Endometrial microvascular endothelial cells (primary cell): ENCODE results near the gene SPTBN5. TPM values are rescaled to one million over a fixed set of nuclear protein-coding genes. Genes with fewer than 3 reads are reported as not detected.

Experiments
- in situ Hi-C: cut with HindIII; loops from 2 replicates; pipeline ENCODE4 v1.10.0; 2017; ENCODE audit warnings: low sequenced_read_pairs, low pct_unique_long_range_greater_than_20kb; ENCODE audit errors: inconsistent ontology term
- total RNA-seq: library from RNA; depleted of rRNA; stranded (reverse); fragments of >200 nt; gene quantifications from one replicate; pipeline ENCODE4 v1.2.3, GENCODE V29; 2015; ENCODE audit errors: inconsistent ontology term

SPTBN5 gene
- total RNA-seq, 1 donor from 2014 or later, result 3.1 TPM

- in situ Hi-C loops, result no loop called here
Measured at GRCh38 chr15:41819455-41820050, 74.3 kb downstream of the SPTBN5 start.

- in situ Hi-C loops, result no loop called here
Measured at GRCh38 chr15:41817781-41818180, 76.1 kb downstream of the SPTBN5 start.

- in situ Hi-C loops, result no loop called here
Measured at GRCh38 chr15:41817327-41817726, 76.5 kb downstream of the SPTBN5 start.

GRCh38 chr15:41816788-41817187 lies 77.1 kb downstream of the SPTBN5 start:
- in situ Hi-C loops, result no loop called here

GRCh38 chr15:41814534-41814933 lies 79.3 kb downstream of the SPTBN5 start:
- in situ Hi-C loops, result no loop called here

- in situ Hi-C loops, result no loop called here
Measured at GRCh38 chr15:41813426-41813825, 80.4 kb downstream of the SPTBN5 start.

- in situ Hi-C loops, result no loop called here
Measured at GRCh38 chr15:41812820-41813375, 81.0 kb downstream of the SPTBN5 start.

GRCh38 chr15:41811432-41812195 lies 82.2 kb downstream of the SPTBN5 start:
- in situ Hi-C loops, result no loop called here

- in situ Hi-C loops, result no loop called here
Measured at GRCh38 chr15:41810651-41811431, 83.0 kb downstream of the SPTBN5 start.

GRCh38 chr15:41809526-41810220 lies 84.2 kb downstream of the SPTBN5 start:
- in situ Hi-C loops, result no loop called here

GRCh38 chr15:41809121-41809520 lies 84.7 kb downstream of the SPTBN5 start:
- in situ Hi-C loops, result no loop called here

GRCh38 chr15:41806291-41807181 lies 87.3 kb downstream of the SPTBN5 start:
- in situ Hi-C loops, result no loop called here

GRCh38 chr15:41805711-41806110 lies 88.1 kb downstream of the SPTBN5 start:
- in situ Hi-C loops, result no loop called here

GRCh38 chr15:41804916-41805666 lies 88.8 kb downstream of the SPTBN5 start:
- in situ Hi-C loops, result no loop called here

GRCh38 chr15:41804361-41804760 lies 89.5 kb downstream of the SPTBN5 start:
- in situ Hi-C loops, result no loop called here

- in situ Hi-C loops, result no loop called here
Measured at GRCh38 chr15:41801850-41802455, 91.9 kb downstream of the SPTBN5 start.

GRCh38 chr15:41801185-41801584 lies 92.7 kb downstream of the SPTBN5 start:
- in situ Hi-C loops, result no loop called here
